UCSD-AML1 (cell line): Measurements from ENCODE around the gene RBM17.
"Not testable (repeated sequence)": the region's sequence is repeated elsewhere in the genome, so short reads cannot be mapped to it uniquely, and the experiment has no call there.

Experiments used
- DNase-seq: peaks from one replicate; lab custom pipeline; 2025; ENCODE audit not compliant: unreplicated experiment; lab: John Stamatoyannopoulos, UW

RBM17 gene, protein sequence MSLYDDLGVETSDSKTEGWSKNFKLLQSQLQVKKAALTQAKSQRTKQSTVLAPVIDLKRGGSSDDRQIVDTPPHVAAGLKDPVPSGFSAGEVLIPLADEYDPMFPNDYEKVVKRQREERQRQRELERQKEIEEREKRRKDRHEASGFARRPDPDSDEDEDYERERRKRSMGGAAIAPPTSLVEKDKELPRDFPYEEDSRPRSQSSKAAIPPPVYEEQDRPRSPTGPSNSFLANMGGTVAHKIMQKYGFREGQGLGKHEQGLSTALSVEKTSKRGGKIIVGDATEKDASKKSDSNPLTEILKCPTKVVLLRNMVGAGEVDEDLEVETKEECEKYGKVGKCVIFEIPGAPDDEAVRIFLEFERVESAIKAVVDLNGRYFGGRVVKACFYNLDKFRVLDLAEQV

GRCh38 chr10:6088721-6089333 is at the start of gene RBM17:
Gene RBM17 (plus strand): TSS chr10:6089034. CDS start chr10:6097066, 8,032 bp downstream.
- DNase-seq = peak; percentile 97

DNA sequence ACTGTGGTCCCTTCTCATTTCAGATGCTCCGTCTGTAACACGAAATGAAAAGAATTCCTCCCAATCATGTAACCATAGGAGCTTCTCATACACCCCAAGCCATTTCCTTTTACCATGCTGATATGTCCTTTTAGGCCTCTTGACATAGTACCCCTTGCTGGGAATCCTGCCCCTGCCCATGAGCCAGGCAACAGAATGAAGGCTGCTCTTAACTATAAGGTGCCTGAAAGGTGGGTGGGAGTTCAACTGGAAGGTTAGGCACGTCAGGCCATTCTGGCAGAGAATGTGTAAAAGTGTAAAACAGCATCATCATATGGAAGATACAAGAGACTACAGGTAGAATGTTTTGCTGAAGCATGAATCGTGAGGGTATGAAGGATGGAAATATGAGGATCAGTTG is 49.1 kb upstream of the RBM17 start:
- no peak for DNase-seq

DNA sequence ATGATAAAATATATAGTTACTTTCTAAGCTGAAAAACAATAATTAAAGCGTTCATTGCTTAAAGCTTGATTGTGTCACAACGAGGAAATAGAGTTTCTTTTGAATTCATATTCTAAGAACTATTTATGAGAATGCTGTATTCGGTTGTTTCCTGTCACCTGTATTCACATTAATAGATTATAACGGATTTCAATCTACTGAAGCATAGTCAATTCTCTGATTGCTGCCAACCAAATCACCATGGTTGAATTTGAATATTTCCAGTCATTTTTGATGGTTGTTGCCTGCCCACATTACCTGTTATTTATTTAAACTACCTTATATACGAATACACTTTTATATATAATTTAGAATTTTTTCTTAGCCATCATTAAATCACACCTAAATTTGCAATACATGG is 48.6 kb upstream of the RBM17 start:
- no peak for DNase-seq

DNA sequence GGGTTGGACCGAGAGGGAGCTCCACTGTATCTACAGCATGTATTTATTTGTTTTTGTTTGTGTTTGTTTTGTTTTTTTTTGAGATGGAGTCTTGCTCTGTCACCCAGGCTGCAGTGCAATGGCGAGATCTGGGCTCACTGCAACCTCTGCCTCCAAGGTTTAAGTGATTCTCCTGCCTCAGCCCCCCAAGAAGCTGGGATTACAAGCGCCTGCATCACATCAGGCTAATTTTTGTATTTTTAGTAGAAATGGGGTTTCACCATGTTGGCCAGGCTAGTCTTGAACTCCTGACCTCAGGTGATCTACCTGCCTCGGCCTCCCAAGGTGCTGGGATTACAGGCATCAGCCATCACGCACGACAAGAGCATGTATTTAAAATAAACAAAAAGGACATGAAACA is 45.5 kb upstream of the RBM17 start:
- not testable (repeated sequence) for DNase-seq

DNA sequence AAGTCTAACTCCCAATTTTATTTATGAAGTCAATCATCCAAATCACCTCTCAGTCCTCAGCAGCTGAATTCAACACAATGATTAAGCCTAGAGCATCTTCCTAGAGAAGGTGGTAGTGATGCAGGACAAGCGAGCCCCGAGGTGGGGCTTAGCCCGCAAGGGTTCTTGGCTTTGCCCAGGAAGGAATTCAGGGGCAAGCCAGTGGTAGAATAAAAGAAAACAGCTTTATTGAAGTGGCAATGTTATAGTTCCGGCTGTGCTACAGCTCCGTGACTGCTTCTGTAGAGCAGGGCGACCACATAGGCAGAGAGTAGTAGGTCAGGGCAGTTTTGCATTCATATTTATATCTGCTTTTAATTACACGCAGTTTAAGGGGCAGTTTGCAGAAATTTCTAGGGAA is 44.8 kb upstream of the RBM17 start:
- no peak for DNase-seq

- no peak for DNase-seq
Observed at GRCh38 chr10:6044751-6045313, 44.0 kb upstream of the RBM17 start.

- DNase-seq = peak; percentile 45
Observed at GRCh38 chr10:6045314-6045848, 43.5 kb upstream of the RBM17 start.

DNA sequence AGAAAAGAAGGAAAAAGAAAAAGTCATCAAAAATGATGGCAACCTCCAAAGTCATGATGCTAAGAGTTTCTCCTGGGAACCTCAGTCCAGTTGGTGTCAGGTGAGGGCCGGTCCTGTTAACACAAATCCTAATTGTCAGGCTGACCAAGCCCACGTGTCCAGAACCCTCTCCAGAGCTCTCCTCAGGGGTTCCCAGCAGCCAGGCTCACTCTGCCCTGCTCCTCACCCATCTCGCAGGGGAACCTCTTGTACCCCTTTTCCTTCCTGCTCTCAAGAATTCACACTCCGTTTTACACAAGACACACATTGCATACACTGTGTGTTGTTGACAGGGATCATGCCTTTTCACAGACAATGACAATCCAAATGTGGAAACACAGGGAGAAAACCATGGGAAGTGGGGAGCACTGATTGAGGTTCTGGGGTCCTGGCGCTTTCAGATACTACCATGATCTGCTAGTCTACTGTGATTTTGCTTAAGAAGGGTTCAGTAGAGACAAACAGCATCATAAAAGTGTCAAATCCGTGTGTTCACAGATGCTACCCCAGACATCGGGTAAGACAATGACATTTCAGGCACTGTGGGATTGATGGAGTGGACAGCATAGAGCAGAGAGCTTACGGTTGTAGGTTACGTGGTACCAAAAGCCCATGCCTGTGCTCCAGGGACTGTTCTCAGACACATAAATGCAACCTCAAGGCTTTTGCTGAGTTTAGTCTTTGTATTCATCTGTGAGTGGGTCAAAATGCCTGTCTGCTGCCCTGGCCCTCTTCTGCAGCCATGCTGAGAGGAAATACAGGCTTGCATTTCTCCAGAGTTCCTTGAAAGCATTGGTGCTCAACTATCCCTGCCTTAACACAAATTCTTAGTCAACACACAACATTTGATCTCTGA is 42.7 kb upstream of the RBM17 start:
- DNase-seq = no peak

GRCh38 chr10:6046773-6047611 is 41.8 kb upstream of the RBM17 start:
- DNase-seq = no peak

DNA sequence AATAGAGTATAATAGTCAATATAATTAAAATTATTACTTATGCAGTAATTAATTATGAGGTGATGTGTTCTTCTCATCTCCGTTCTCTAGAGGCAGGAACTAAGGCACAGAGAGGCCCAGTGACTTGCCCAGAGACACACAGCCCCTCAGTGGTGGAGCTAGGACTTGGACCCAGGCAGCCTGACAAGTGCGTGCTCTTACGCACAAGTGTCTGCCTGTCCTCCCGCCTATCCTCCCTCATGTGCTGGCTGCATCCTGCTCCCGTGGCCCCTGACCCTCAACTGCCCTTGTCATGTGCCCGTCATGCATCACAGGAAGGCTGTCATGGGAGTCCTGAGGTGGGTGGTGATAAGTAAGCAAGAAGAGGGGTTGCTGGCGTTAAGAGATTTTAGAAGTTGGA is 41.0 kb upstream of the RBM17 start:
- DNase-seq = no peak

- DNase-seq = no peak
Observed at GRCh38 chr10:6048281-6049030, 40.4 kb upstream of the RBM17 start.

DNA sequence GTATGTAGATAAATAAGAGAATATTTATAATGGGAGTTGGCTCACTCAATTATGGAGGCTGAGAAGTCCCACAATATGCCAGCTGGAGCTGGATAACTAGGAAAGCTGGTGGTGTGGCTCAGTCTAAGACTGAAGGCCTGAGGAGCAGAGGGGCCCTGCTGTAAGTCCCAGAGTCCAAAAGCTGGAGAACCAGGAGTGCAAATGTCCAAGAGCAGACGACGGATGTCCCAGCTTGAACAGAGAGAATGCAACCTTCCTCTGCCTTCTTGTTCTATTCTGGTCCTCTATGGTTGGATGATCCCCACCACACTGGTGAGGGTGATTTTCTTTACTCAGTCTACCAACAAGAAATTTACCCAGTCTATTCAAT is 39.8 kb upstream of the RBM17 start:
- DNase-seq = no peak

- DNase-seq = peak; percentile 62
Observed at GRCh38 chr10:6050801-6051445, 37.9 kb upstream of the RBM17 start.

GRCh38 chr10:6052247-6053221 is 36.3 kb upstream of the RBM17 start:
- peak; percentile 74 for DNase-seq

DNA sequence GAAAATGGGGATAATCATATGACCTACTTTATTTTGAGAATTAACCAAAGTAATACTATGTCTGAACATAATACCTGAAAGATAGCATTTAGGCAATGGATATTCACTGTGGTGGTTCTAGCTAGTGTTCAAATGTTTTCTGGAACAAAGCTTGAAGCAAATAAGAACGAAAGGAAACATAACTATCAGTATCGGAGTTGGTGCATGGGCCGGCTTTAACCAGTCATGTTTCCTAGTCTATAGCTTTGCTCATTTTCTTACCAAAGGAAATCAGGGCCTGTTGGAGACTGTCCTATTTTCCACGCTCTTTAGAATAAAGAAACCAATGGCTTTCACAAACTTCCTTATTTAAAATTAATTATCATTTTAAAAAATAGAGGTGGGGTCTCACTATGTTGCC is 35.5 kb upstream of the RBM17 start:
- no peak for DNase-seq

DNA sequence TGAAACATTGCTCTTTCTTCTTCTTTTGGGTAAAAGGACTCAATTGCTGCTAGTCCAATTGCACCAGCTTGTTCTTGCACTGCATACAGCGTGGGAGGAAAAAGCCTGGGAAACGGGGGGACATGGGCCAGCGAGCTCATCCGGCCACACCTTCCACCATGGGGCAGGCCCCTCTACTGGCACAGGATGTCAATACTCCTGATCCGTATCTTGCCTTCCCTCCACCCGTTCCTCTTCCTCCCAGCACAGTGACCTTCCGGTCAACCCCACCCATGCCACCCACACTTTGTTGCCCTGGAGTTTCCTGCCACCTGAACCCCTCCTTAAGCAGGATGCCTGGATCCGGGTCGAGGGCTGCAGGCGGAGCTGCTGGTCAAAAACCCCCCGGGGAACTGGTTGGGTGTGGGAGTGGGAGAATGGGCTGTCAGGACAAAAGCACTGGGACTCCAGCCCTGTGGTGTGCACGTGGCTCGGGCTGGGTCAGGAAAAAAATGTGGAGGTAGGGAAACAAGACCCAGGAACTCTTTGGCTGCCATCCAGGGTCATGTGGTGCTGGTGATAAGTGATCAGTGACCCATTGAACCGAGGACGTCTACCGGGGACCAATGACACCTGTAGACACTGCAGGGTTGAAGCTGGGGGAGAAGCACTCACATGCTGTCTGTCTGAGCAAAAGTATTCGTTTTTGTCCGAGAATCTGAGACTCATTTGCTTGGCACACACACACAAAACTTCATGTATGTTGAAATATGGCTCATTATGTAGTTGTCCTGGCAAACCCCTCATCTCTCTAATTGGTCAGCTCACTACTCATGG is 34.8 kb upstream of the RBM17 start:
- DNase-seq = peak; percentile 89

DNA sequence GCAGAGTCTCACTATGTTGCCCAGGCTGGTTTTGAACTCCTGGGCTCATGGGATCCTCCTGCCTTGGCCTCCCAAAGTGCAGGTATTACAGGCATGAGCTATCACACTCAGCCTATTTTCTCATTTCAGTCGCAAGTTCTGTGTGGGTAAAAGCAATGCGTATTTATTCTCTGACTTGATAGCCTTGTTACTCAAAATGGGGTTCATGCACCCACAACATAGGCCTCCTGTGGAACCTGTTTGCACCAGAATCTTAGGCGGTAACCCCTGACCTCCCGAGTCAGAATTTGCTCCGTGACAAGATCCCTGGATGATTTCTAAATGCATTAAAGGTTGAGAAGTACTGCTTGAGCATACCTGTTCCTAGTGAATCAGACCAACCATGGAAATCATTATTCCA is 34.0 kb upstream of the RBM17 start:
- DNase-seq = no peak
